Lower lobe of right lung (tissue), 2 donors: ENCODE data around the gene LMNTD2. TPM values are rescaled to one million over a fixed set of nuclear protein-coding genes. Genes with fewer than 3 reads are reported as not detected.

Experiments
- ATAC-seq, 2 donors: fragments of 200-7000 bp; cut with Tn5 transposase; one replicate each; pipeline ENCODE4 v1.9.1; 2020 to 2022; ENCODE audit warnings: mild to moderate bottlenecking in 2 of 2, moderate library complexity in 2 of 2
- DNase-seq: peaks from one replicate; pipeline ENCODE4 v3.0.0-alpha.2; 2020
- H3K27ac ChIP-seq: fragments of 200-600 bp; one replicate; pipeline ENCODE4 v1.8.0; 2022
- H3K27me3 ChIP-seq: fragments of 200-600 bp; one replicate; pipeline ENCODE4 v1.8.0; 2022; ENCODE audit warnings: low read depth
- H3K36me3 ChIP-seq: fragments of 200-600 bp; one replicate; pipeline ENCODE4 v1.8.0; 2022; ENCODE audit warnings: mild to moderate bottlenecking
- H3K4me1 ChIP-seq: fragments of 200-600 bp; one replicate; pipeline ENCODE4 v1.8.0; 2022
- H3K4me3 ChIP-seq: fragments of 200-600 bp; one replicate; pipeline ENCODE4 v1.8.0; 2022; ENCODE audit warnings: mild to moderate bottlenecking
- H3K9me3 ChIP-seq: fragments of 200-600 bp; one replicate; pipeline ENCODE4 v1.8.0; 2022
- intact Hi-C: fragments of 100-400 bp; cut with DNase I; formaldehyde crosslinking; loops from one replicate; pipeline ENCODE4 v1.11.0; 2022
- total RNA-seq: library from RNA; stranded (reverse); fragmentation: NEBNext Ultra II Directional; extraction: Animal tissue kit (Norgen Biotek cat#: 25700); gene quantifications from one replicate; pipeline ENCODE4 v1.2.1, GENCODE V29; 2021
- TF ChIP-seq, protein P1 (sequence below): fragments of 200-600 bp; IDR thresholded peaks from one replicate; pipeline ENCODE4 v1.8.0; 2022; ENCODE audit warnings: antibody characterized with exemption, mild to moderate bottlenecking
- donor health status: DM: no; HTN: yes; CAD: no; lungs with severe emphysema.

Gene LMNTD2
- total RNA-seq, 1 donor from 2014 or later: 6.0 TPM

DNA sequence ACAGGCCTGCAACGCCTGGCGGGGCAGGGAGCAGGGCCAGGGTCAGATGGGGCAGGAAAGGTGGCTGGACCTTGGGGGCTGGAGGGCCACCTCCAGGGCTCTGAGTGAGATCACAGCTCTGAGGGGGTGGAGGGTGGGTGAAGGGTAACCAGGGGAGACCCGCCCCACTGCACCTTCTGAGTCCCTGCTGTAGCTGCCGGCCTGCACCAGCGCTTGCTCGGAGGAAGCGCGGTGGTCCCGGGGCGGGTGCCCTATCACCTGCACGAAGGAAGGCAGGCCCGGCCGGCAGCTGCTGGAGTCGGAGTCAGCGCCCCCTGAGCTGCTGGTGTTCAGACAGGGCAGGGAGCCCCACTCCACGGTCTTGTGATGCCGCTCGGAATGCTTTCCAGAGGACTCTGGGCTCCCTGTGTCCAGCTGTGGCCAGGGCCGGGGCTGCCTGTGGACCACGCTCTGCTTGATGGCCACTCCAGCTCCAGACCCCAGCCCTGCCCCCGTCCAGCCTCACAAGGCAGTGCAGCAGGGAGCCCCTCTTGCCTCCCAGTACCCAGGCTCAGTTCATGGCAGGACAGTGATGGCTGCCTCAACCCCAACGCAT is 3.8 kb downstream of the LMNTD2 start:
- intact Hi-C loops: no loop called here
- peaks cover 67% of the 10 kb centered on the region for H3K27me3 ChIP-seq
- H3K27ac ChIP-seq: no peak overlapping the region
- DNase-seq (no peak), ATAC-seq (no peak)
- H3K36me3 ChIP-seq: no peaks in the 10 kb centered on the region
- peaks cover 30% of the 10 kb centered on the region for H3K4me1 ChIP-seq
- TF ChIP-seq, protein P1, sequence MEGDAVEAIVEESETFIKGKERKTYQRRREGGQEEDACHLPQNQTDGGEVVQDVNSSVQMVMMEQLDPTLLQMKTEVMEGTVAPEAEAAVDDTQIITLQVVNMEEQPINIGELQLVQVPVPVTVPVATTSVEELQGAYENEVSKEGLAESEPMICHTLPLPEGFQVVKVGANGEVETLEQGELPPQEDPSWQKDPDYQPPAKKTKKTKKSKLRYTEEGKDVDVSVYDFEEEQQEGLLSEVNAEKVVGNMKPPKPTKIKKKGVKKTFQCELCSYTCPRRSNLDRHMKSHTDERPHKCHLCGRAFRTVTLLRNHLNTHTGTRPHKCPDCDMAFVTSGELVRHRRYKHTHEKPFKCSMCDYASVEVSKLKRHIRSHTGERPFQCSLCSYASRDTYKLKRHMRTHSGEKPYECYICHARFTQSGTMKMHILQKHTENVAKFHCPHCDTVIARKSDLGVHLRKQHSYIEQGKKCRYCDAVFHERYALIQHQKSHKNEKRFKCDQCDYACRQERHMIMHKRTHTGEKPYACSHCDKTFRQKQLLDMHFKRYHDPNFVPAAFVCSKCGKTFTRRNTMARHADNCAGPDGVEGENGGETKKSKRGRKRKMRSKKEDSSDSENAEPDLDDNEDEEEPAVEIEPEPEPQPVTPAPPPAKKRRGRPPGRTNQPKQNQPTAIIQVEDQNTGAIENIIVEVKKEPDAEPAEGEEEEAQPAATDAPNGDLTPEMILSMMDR: no peak
- H3K4me3 ChIP-seq: no peak overlapping the region
- no peaks in the 10 kb centered on the region for H3K9me3 ChIP-seq

DNA sequence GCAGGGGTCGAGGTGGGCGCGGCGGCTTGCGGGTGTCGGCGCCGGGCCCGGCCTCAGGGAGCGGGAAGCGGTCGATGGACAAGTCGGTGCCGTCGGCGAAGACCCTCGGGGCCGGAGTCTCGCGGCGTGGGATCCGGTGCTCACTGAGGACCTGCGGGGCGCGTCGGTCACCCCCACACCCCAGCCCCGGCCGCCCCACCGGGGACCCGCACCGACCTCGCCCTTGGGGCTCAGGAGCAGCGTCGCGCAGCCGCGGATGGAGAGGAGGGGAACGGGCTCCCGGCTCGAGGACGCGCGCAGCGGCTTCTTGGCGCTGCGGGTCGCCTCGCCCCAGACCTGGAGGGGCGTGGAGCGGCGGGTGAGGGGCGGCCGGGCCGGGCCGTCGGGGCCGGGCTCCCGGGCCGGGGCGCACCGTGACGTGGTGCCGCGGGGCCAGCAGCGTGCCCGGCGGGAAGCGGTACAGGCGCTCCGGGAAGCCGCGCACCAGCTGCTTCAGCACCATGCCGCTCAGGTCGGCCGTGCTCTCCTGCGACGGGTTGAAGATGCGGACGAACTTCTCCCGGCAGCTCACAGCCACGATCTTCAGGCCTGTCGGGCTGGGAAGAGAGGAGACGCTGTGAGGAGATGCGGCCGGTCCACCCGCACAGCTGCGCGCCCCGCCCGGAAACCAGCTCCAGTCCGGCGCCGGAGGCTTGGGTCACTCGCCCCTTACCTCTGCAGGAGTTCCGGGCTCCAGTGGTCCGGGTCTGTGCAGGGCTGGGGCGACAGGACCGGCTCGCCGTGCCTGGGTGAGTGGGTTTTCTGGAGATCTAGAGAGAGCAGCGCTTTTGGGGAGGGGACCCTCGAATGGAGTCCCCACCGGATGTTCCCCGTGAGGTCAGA is 4.5 kb downstream of the LMNTD2 start:
- ATAC-seq (no peak), DNase-seq (no peak)
- Histone ChIP-seq H3K27ac (no peak overlapping the region), H3K9me3 (no peaks in the 10 kb centered on the region), H3K4me3 (peak overlapping the region; percentile 54), H3K36me3 (no peaks in the 10 kb centered on the region), H3K27me3 (peaks cover 67% of the 10 kb centered on the region), H3K4me1 (peaks cover 24% of the 10 kb centered on the region)
- intact Hi-C loops: no loop called here
- TF ChIP-seq, protein P1: no peak

- Histone ChIP-seq H3K36me3 (no peaks in the 10 kb centered on the region), H3K27ac (no peak overlapping the region), H3K4me1 (peaks cover 22% of the 10 kb centered on the region), H3K4me3 (peak overlapping the region; percentile 54), H3K27me3 (peaks cover 67% of the 10 kb centered on the region), H3K9me3 (no peaks in the 10 kb centered on the region)
- ATAC-seq (peak; percentile 27 to 42), DNase-seq (no peak)
- TF ChIP-seq, protein P1: no peak
- intact Hi-C loops: no loop called here
Measured at GRCh38 chr11:555227-555779, 5.2 kb downstream of the LMNTD2 start.

DNA sequence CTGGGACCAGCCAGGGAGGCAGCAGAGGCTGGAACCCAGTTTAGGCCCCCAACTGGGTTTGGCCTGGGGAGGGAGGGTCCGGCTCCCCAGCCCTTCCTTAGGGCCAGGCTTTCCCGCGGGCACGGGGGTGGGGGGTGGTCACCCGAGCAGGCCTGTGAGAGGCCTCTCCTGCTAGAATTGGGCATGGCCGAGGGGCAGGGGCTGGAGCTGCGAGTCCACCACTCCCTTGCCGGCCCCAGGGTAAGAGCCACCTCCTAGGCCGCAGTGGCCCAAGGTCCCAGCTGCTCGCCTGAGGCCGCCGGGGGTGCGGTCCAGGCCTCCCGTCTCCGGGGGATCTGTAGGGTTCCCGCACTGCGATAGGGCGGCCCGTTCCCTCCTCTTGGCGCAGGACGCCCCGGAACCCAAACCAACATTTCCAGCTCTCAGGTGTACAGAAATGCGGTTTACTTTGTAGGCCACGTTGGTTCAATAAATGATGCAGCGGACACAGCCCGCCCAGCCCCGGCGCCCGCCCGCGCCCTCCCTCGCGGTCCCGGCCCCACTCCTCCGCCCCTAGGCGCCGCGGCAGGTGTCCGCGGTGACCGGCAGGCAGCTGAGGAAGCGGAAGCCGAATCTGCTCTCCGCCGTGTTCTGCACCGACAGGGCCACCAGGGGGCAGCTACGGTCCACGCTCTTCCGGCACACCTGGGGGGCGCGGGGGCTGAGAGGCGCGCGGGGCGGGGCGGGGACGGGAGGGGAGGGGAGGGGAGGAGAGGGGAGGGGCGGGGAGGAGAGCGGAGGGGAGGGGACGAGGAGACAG is 5.9 kb downstream of the LMNTD2 start:
- peak overlapping the region; percentile 54 for H3K4me3 ChIP-seq
- ATAC-seq (peak; percentile 82 to 84), DNase-seq (peak; percentile 83)
- intact Hi-C loops: no loop called here
- no peaks in the 10 kb centered on the region for H3K36me3 ChIP-seq
- peaks cover 16% of the 10 kb centered on the region for H3K4me1 ChIP-seq
- peaks cover 67% of the 10 kb centered on the region for H3K27me3 ChIP-seq
- no peak overlapping the region for H3K27ac ChIP-seq
- no peaks in the 10 kb centered on the region for H3K9me3 ChIP-seq
- TF ChIP-seq, protein P1: peak; percentile 56

- TF ChIP-seq, protein P1: no peak
- DNase-seq (no peak), ATAC-seq (no peak)
- H3K4me1 ChIP-seq: peaks cover 16% of the 10 kb centered on the region
- no peaks in the 10 kb centered on the region for H3K9me3 ChIP-seq
- intact Hi-C loops: no loop called here
- no peak overlapping the region for H3K4me3 ChIP-seq
- no peaks in the 10 kb centered on the region for H3K36me3 ChIP-seq
- H3K27me3 ChIP-seq: peaks cover 63% of the 10 kb centered on the region
- no peak overlapping the region for H3K27ac ChIP-seq
Measured at GRCh38 chr11:553988-554340, 6.6 kb downstream of the LMNTD2 start.
